T-cell (primary cell): ENCODE data around the gene MMRN2. TPM values are rescaled to one million over a fixed set of nuclear protein-coding genes. Genes with fewer than 3 reads are reported as not detected.

ENCODE experiments used
- ATAC-seq, 4 experiments: fragments of 200-7000 bp in 3 of 4; fragments of 150-1000 bp in 1 of 4; cut with Tn5 transposase; replicated peaks in 1 of 4; 1 replicate in 3 of 4; 2 replicates in 1 of 4; pipeline ENCODE4 v1.10.0; 2021; ENCODE audit warnings: moderate library complexity in 3 of 4, mild to moderate bottlenecking in 2 of 4, moderate number of reproducible peaks in 1 of 4
- CTCF ChIA-PET, 2 donors: fragments of 300-600 bp; sonication (Branson Sonifier 250); formaldehyde crosslinking; loops; one replicate each; lab custom pipeline; 2022; ENCODE audit warnings: antibody characterized with exemption in 2 of 2; lab: Charles Lee
- POLR2A ChIA-PET, 2 donors: fragments of 300-600 bp; sonication (Branson Sonifier 250); formaldehyde crosslinking; loops; one replicate each; lab custom pipeline; 2022; ENCODE audit warnings: antibody characterized with exemption in 2 of 2; lab: Charles Lee
- DNase-seq, 35 experiments: peaks; one replicate each; pipeline versions ENCODE4 v3.0.0 to v3.0.0-alpha.2; 2013 to 2023
- H3K27ac ChIP-seq: one replicate; pipeline ENCODE4 v1.5.1; 2013; ENCODE audit warnings: low read length
- H3K27me3 ChIP-seq, 2 experiments: replicated peaks in 1 of 2; 1 replicate in 1 of 2; 2 replicates in 1 of 2; pipeline versions ENCODE4 v1.6.1 to v1.7.0; 2013; ENCODE audit warnings: low read length in 1 of 2, mixed read lengths in 1 of 2; ENCODE audit not compliant: control insufficient read depth in 2 of 2, insufficient read depth in 2 of 2; ENCODE audit errors: extremely low read depth in 1 of 2
- H3K36me3 ChIP-seq, 2 donors: 1 replicate in 1 of 2; 2 replicates in 1 of 2; pipeline versions ENCODE4 v1.6.1 to v1.7.0; 2013; ENCODE audit warnings: low read length in 1 of 2; ENCODE audit not compliant: control insufficient read depth in 2 of 2, insufficient read depth in 1 of 2; ENCODE audit errors: extremely low read depth in 1 of 2
- H3K4me1 ChIP-seq, 2 experiments: 1 replicate in 1 of 2; 2 replicates in 1 of 2; pipeline versions ENCODE4 v1.6.1 to v1.7.0; 2013; ENCODE audit warnings: low read length in 2 of 2, mixed read lengths in 1 of 2; ENCODE audit not compliant: insufficient read depth in 2 of 2, control insufficient read depth in 1 of 2; ENCODE audit errors: extremely low read depth in 1 of 2
- H3K4me3 ChIP-seq, 2 donors: 1 replicate in 1 of 2; 2 replicates in 1 of 2; pipeline versions ENCODE4 v1.5.1 to v1.7.0; 2013; ENCODE audit warnings: mild to moderate bottlenecking in 2 of 2, low read length in 1 of 2, moderate library complexity in 1 of 2; ENCODE audit not compliant: control insufficient read depth in 1 of 2; ENCODE audit errors: extremely low read depth in 1 of 2
- H3K9me3 ChIP-seq: 2 replicates; pipeline ENCODE4 v1.7.0; 2013
- H3K27ac Mint-ChIP-seq, 2 donors: one replicate each; pipeline ENCODE4 v1.8.0; 2020 to 2021; ENCODE audit warnings: mild to moderate bottlenecking in 2 of 2, mixed read lengths in 2 of 2
- H3K27me3 Mint-ChIP-seq, 2 donors: one replicate each; pipeline ENCODE4 v1.8.0; 2021 to 2022; ENCODE audit warnings: mixed read lengths in 2 of 2
- H3K36me3 Mint-ChIP-seq: one replicate; pipeline ENCODE4 v1.8.0; 2021; ENCODE audit warnings: mixed read lengths
- H3K4me1 Mint-ChIP-seq, 3 donors: one replicate each; pipeline ENCODE4 v1.8.0; 2020 to 2022; ENCODE audit warnings: mixed read lengths in 3 of 3, mild to moderate bottlenecking in 1 of 3
- H3K4me3 Mint-ChIP-seq, 3 donors: one replicate each; pipeline ENCODE4 v1.8.0; 2020 to 2022; ENCODE audit warnings: mild to moderate bottlenecking in 3 of 3, mixed read lengths in 3 of 3, moderate library complexity in 3 of 3
- H3K9me3 Mint-ChIP-seq, 3 donors: one replicate each; pipeline ENCODE4 v1.8.0; 2020 to 2022; ENCODE audit warnings: mixed read lengths in 3 of 3
- WGBS: methylation state at CpG from one replicate; pipeline ENCODE4 v1.1.5; 2013; ENCODE audit warnings: missing lambda C conversion rate; ENCODE audit not compliant: insufficient coverage; 5-methylcytosine and 5-hydroxymethylcytosine counted together
- total RNA-seq, 35 experiments: library from RNA in 6 of 35; stranded (reverse) in 6 of 35; fragments of 120-200 nt in 1 of 35; gene quantifications; one replicate each; pipeline versions ENCODE4 v1.2.1 to v1.2.4 and lab custom pipeline; 2013 to 2026

MMRN2 gene
- total RNA-seq, 5 donors from 2014 or later (not counting 1 experiment from before 2014, with no cell fraction given): 0.09 to 0.96 (median 0.33) TPM; not detected in 1

- DNase-seq (peak in 8 of 35 experiments; percentile 18 to 43 (median 24)), ATAC-seq (no peak)
- Mint-ChIP-seq H3K4me3 (peak within 1 kb of the TSS; percentile 34 to 86 (median 53)), H3K27me3 (no peaks in the 10 kb centered on the region), H3K36me3 (no peaks in the 10 kb centered on the region), H3K4me1 (peaks cover 41 to 58% (median 49%) of the 10 kb centered on the region in 3 donors), H3K27ac (no peak within 1 kb of the TSS), H3K9me3 (no peaks in the 10 kb centered on the region)
- Histone ChIP-seq H3K9me3 (no peaks in the 10 kb centered on the region), H3K27me3 (peaks cover 4 to 27% of the 10 kb centered on the region in 2 experiments), H3K4me1 (peaks cover 7 to 67% of the 10 kb centered on the region in 2 experiments), H3K36me3 (no peaks in the 10 kb centered on the region), H3K4me3 (peak within 1 kb of the TSS; percentile 17 to 35), H3K27ac (no peak within 1 kb of the TSS)
- 33% methylated on average over 55 of the region's 59 CpGs for WGBS
- POLR2A ChIA-PET: no interaction called here
- CTCF ChIA-PET: interaction anchor here (0.5 to 2.8 kb wide), 5 partner anchors 14 to 120 kb away, joined by 3 to 8 read pairs (median 6); no protein-coding TSS in a partner anchor
These were observed 11.0 kb upstream of the MMRN2 start, which contains the start of gene ADIRF for GRCh38 chr10:86968271-86968993. Gene ADIRF, plus strand, starts transcription at chr10:86968482. Its CDS starts 63 bp downstream, at chr10:86968545.

- H3K27ac Mint-ChIP-seq: no peak overlapping the region
- Histone ChIP-seq H3K27me3 (peaks cover 4 to 27% of the 10 kb centered on the region in 2 experiments), H3K4me3 (no peak overlapping the region), H3K36me3 (no peaks in the 10 kb centered on the region), H3K9me3 (no peaks in the 10 kb centered on the region), H3K27ac (no peak overlapping the region), H3K4me1 (peaks cover 7 to 68% of the 10 kb centered on the region in 2 experiments)
- no peaks in the 10 kb centered on the region for H3K36me3 Mint-ChIP-seq
- peak overlapping the region in 1 of 3 donors; percentile 35 for H3K4me3 Mint-ChIP-seq
- POLR2A ChIA-PET: no interaction called here
- CTCF ChIA-PET: interaction anchor here (0.7 to 1.9 kb wide), 5 partner anchors 10 to 121 kb away, joined by 4 to 8 read pairs (median 6); partner anchors contain the start of gene MMRN2 (in 1 of the 2)
- H3K27me3 Mint-ChIP-seq: no peaks in the 10 kb centered on the region
- peaks cover 34 to 54% (median 46%) of the 10 kb centered on the region in 3 donors for H3K4me1 Mint-ChIP-seq
- WGBS: 92% methylated on average over 4 of the region's 7 CpGs
- ATAC-seq (no peak), DNase-seq (no peak)
- no peaks in the 10 kb centered on the region for H3K9me3 Mint-ChIP-seq
These were observed 10.1 kb upstream of the MMRN2 start for GRCh38 chr10:86967481-86967941.

GRCh38 chr10:86965986-86966654 is 8.7 kb upstream of the MMRN2 start:
- ChIA-PET CTCF (interaction anchor here (0.6 to 2.1 kb wide), 12 partner anchors 9 to 126 kb away, joined by 3 to 11 read pairs (median 4); partner anchors contain the start of gene MMRN2 (in 1 of the 2)), POLR2A (no interaction called here)
- peak overlapping the region; percentile 66 to 75 for H3K27ac Mint-ChIP-seq
- peaks cover 7 to 61% of the 10 kb centered on the region in 2 experiments for H3K4me1 ChIP-seq
- H3K4me1 Mint-ChIP-seq: peaks cover 26 to 48% (median 39%) of the 10 kb centered on the region in 3 donors
- H3K9me3 Mint-ChIP-seq: no peaks in the 10 kb centered on the region
- peak overlapping the region in 1 of 2 donors; percentile 2 for H3K4me3 ChIP-seq
- no peaks in the 10 kb centered on the region for H3K36me3 ChIP-seq
- H3K9me3 ChIP-seq: no peaks in the 10 kb centered on the region
- WGBS: 36% methylated on average over 2 of the region's 11 CpGs
- DNase-seq: peak in 1 of 35 experiments; percentile 18
- H3K4me3 Mint-ChIP-seq: peak overlapping the region; percentile 43 to 69 (median 67)
- no peaks in the 10 kb centered on the region for H3K36me3 Mint-ChIP-seq
- no peaks in the 10 kb centered on the region for H3K27me3 Mint-ChIP-seq
- H3K27ac ChIP-seq: peak overlapping the region; percentile 31
- peak in 1 of 4 experiments; percentile 9 for ATAC-seq
- peaks cover 4 to 35% of the 10 kb centered on the region in 2 experiments for H3K27me3 ChIP-seq

- no peak overlapping the region for H3K27ac ChIP-seq
- H3K9me3 Mint-ChIP-seq: no peaks in the 10 kb centered on the region
- WGBS: no CpG with 5 or more reads among the region's 2 CpGs
- H3K36me3 Mint-ChIP-seq: no peaks in the 10 kb centered on the region
- ChIA-PET CTCF (interaction anchor here (0.6 to 1.5 kb wide), 3 partner anchors 23 to 26 kb away, joined by 3 read pairs; no protein-coding TSS in a partner anchor), POLR2A (no interaction called here)
- DNase-seq (no peak), ATAC-seq (no peak)
- peaks cover 4 to 37% of the 10 kb centered on the region in 2 experiments for H3K27me3 ChIP-seq
- H3K36me3 ChIP-seq: no peaks in the 10 kb centered on the region
- no peak overlapping the region for H3K27ac Mint-ChIP-seq
- H3K27me3 Mint-ChIP-seq: no peaks in the 10 kb centered on the region
- peaks cover 2 to 57% of the 10 kb centered on the region in 2 experiments for H3K4me1 ChIP-seq
- H3K4me3 Mint-ChIP-seq: no peak overlapping the region
- H3K4me1 Mint-ChIP-seq: peaks cover 20 to 41% (median 30%) of the 10 kb centered on the region in 3 donors
- no peaks in the 10 kb centered on the region for H3K9me3 ChIP-seq
- H3K4me3 ChIP-seq: no peak overlapping the region
These were observed 7.4 kb upstream of the MMRN2 start for GRCh38 chr10:86964847-86965190.

GRCh38 chr10:86964061-86964846 is 6.8 kb upstream of the MMRN2 start:
- POLR2A ChIA-PET: no interaction called here

More at GRCh38 chr10:86964061-86964846, 6.8 kb upstream of the MMRN2 start:
- Histone ChIP-seq H3K4me1 (peaks cover 2 to 52% of the 10 kb centered on the region in 2 experiments), H3K27me3 (peaks cover 3 to 37% of the 10 kb centered on the region in 2 experiments), H3K4me3 (no peak overlapping the region), H3K9me3 (no peaks in the 10 kb centered on the region), H3K27ac (no peak overlapping the region), H3K36me3 (no peaks in the 10 kb centered on the region)
- Mint-ChIP-seq H3K4me1 (peaks cover 20 to 36% (median 25%) of the 10 kb centered on the region in 3 donors), H3K4me3 (no peak overlapping the region), H3K9me3 (no peaks in the 10 kb centered on the region), H3K27ac (no peak overlapping the region), H3K27me3 (no peaks in the 10 kb centered on the region), H3K36me3 (no peaks in the 10 kb centered on the region)
- WGBS: 90% methylated on average over 10 of the region's 13 CpGs
- CTCF ChIA-PET: interaction anchor here (0.6 to 1.5 kb wide), 3 partner anchors 23 to 120 kb away, joined by 3 read pairs; no protein-coding TSS in a partner anchor
- DNase-seq: peak in 1 of 35 experiments; percentile 23
- no peak for ATAC-seq
